Left lung (tissue), 10 donors: Measurements from ENCODE around the gene PPP1R12B. TPM values are rescaled to one million over a fixed set of nuclear protein-coding genes. Genes with fewer than 3 reads are reported as not detected.
"Not testable (repeated sequence)": the region's sequence is repeated elsewhere in the genome, so short reads cannot be mapped to it uniquely, and the experiment has no call there.

ENCODE experiments used
- ATAC-seq: fragments of 200-7000 bp; cut with Tn5 transposase; one replicate; pipeline ENCODE4 v1.9.1; 2020; ENCODE audit warnings: moderate library complexity
- DNase-seq, 4 donors: peaks; one replicate each; pipeline ENCODE4 v3.0.0-alpha.2; 2013 to 2020
- H3K27ac ChIP-seq, 2 donors: fragments of 200-600 bp; sonication (generic) in 1 of 2; one replicate each; pipeline versions ENCODE4 v1.5.0 to v1.8.0; 2020 to 2021
- H3K27me3 ChIP-seq, 2 donors: fragments of 200-600 bp; sonication (generic) in 1 of 2; one replicate each; pipeline versions ENCODE4 v1.5.0 to v1.8.0; 2020 to 2021
- H3K36me3 ChIP-seq, 2 donors: fragments of 200-600 bp; sonication (generic) in 1 of 2; one replicate each; pipeline versions ENCODE4 v1.5.0 to v1.8.0; 2020 to 2021
- H3K4me1 ChIP-seq, 2 donors: fragments of 200-600 bp; one replicate each; pipeline ENCODE4 v1.8.0; 2021
- H3K4me3 ChIP-seq, 2 donors: fragments of 200-600 bp; sonication (generic) in 1 of 2; one replicate each; pipeline versions ENCODE4 v1.5.0 to v1.8.0; 2020 to 2021; ENCODE audit warnings: mild to moderate bottlenecking in 1 of 2
- H3K9me3 ChIP-seq, 2 donors: fragments of 200-600 bp; sonication (generic) in 1 of 2; one replicate each; pipeline versions ENCODE4 v1.5.0 to v1.8.0; 2020 to 2021
- CTCF ChIP-seq, 2 donors: fragments of 200-600 bp; sonication (generic) in 1 of 2; IDR thresholded peaks; one replicate each; pipeline versions ENCODE4 v1.5.0 to v1.8.0; 2021; ENCODE audit warnings: antibody characterized with exemption in 2 of 2
- intact Hi-C, 2 donors: fragments of 100-400 bp; cut with DNase I; formaldehyde crosslinking; loops; one replicate each; pipeline versions ENCODE4 v1.11.2 to v1.14.2; 2022
- polyA plus RNA-seq, 6 donors: library from polyadenylated mRNA; unstranded; fragments of 120-200 nt; gene quantifications; one replicate each; pipeline ENCODE4 v1.2.1, GENCODE V29; 2013; ENCODE audit not compliant: insufficient read length in 6 of 6
- total RNA-seq, 2 donors: library from RNA; stranded (reverse); fragmentation: NEBNext Ultra II Directional; extraction: Animal tissue kit (Norgen Biotek cat#: 25700); gene quantifications; one replicate each; pipeline ENCODE4 v1.2.1, GENCODE V29; 2021
- donor health status: DM: no; HTN: yes; CAD: no.
- donor health status: DM: no; HTN: no; CAD: no.

Gene PPP1R12B
- total and polyA plus RNA-seq, 8 donors, result 25.8 to 45.9 (median 30.8) TPM

- Histone ChIP-seq H3K27me3 (no peaks in the 10 kb centered on the region), H3K4me3 (no peak overlapping the region), H3K9me3 (no peaks in the 10 kb centered on the region), H3K4me1 (peaks cover 5 to 30% of the 10 kb centered on the region in 2 donors), H3K36me3 (no peaks in the 10 kb centered on the region), H3K27ac (no peak overlapping the region)
- ATAC-seq (no peak), DNase-seq (peak in 1 of 4 donors; percentile 30)
- TF ChIP-seq CTCF (IDR thresholded peaks at IDR 0.05), result peak; percentile 61 to 76
- intact Hi-C loops, result loop anchor here in 1 of 2 donors (10.0 kb wide), 1 partner anchor 381 kb away; no protein-coding TSS in a partner anchor
Measured at GRCh38 chr1:202343652-202344349, 4.7 kb upstream of the PPP1R12B start.

- ATAC-seq (no peak), DNase-seq (no peak)
- peak overlapping the region in 1 of 2 donors; percentile 91 for H3K27ac ChIP-seq
- no peaks in the 10 kb centered on the region for H3K9me3 ChIP-seq
- peak overlapping the region in 1 of 2 donors; percentile 99 for H3K4me3 ChIP-seq
- intact Hi-C loops, result loop anchor here in 1 of 2 donors (10.0 kb wide), 1 partner anchor 377 kb away; no protein-coding TSS in a partner anchor
- H3K36me3 ChIP-seq, result no peaks in the 10 kb centered on the region
- H3K27me3 ChIP-seq, result no peaks in the 10 kb centered on the region
- H3K4me1 ChIP-seq, result peaks cover 0 to 44% of the 10 kb centered on the region in 2 donors
- TF ChIP-seq CTCF (IDR thresholded peaks at IDR 0.05), result no peak
Measured at GRCh38 chr1:202348005-202348508, 442 bp upstream of the PPP1R12B start.

DNA sequence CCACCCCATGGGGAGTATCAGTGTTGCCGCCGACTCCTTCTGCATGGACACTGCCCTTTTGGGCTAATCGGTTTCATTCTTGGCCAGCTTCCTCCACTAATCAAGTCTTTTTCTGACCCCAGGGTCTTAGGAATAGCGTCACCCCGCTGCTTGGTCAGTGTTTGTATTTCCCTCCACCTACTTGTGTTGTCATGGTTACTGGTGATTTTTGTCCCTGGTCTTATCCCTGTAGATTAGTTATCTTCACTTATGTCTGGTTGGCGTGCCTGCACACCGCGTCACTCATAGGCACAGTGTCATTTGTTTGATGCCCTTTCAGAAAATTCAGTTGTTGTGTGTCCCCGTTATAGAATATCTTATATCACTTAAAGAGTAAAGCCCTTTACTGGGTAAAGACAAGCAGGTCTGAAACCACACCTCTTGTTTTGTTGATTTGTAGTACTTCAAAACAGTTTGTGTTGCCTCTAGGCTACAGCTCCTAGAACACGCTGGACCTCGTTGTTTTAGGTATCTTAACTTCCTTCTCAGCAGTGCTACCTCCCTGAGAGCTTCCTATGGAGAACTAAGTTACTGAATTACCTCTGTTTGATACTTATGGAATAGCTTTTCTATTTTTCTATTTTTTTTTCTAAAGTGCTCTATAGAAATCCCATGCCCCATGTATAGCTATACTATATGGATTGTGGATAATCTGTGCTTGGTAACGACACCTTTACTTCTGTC lies 868 bp downstream of the PPP1R12B start:
- DNase-seq (peak in 2 of 4 donors; percentile 52 to 71), ATAC-seq (peak; percentile 16)
- H3K4me3 ChIP-seq, result peak overlapping the region; percentile 99
- H3K9me3 ChIP-seq, result no peaks in the 10 kb centered on the region
- peaks cover 0 to 37% of the 10 kb centered on the region in 2 donors for H3K4me1 ChIP-seq
- no peak for TF ChIP-seq CTCF (IDR thresholded peaks at IDR 0.05)
- no peaks in the 10 kb centered on the region for H3K27me3 ChIP-seq
- H3K27ac ChIP-seq, result peak overlapping the region; percentile 85 to 91
- intact Hi-C loops, result loop anchor here in 1 of 2 donors (10.0 kb wide), 1 partner anchor 375 kb away; no protein-coding TSS in a partner anchor
- no peaks in the 10 kb centered on the region for H3K36me3 ChIP-seq

DNA sequence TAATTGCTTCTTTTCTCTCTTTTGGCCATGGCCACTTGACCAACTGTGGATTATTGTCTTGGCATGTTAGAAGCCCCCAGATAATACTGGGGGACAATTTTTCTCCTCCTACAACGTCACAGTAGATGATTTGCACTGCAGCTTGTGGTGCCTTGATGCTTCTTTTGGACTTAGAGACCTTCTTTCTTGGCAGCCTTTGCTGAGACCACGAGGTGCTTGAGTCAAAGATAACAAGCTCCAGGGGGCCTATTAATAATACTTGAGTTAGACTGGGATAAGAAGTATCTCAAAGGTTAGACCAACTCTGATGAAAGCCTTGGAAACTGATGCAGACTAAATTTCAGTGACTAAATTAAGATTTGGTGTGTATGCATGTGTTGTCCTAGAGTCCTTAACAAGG lies 3.2 kb downstream of the PPP1R12B start:
- H3K9me3 ChIP-seq, result no peaks in the 10 kb centered on the region
- peaks cover 0 to 37% of the 10 kb centered on the region in 2 donors for H3K4me1 ChIP-seq
- ATAC-seq (no peak), DNase-seq (no peak)
- H3K27ac ChIP-seq, result no peak overlapping the region
- H3K4me3 ChIP-seq, result no peak overlapping the region
- no peaks in the 10 kb centered on the region for H3K36me3 ChIP-seq
- TF ChIP-seq CTCF (IDR thresholded peaks at IDR 0.05), result no peak
- intact Hi-C loops, result no loop called here
- no peaks in the 10 kb centered on the region for H3K27me3 ChIP-seq

GRCh38 chr1:202352583-202353197 lies 4.2 kb downstream of the PPP1R12B start:
- ATAC-seq, intact Hi-C loops, H3K36me3 ChIP-seq: not testable (repeated sequence)

More at GRCh38 chr1:202352583-202353197, 4.2 kb downstream of the PPP1R12B start:
- H3K4me3 ChIP-seq, H3K27me3 ChIP-seq, DNase-seq, H3K9me3 ChIP-seq, H3K27ac ChIP-seq: not testable (repeated sequence)
- peaks cover 0 to 37% of the 10 kb centered on the region in 2 donors for H3K4me1 ChIP-seq
